Activated B cell treated with CpG ODN at 0.5 μM for 24 hours (primary cell): ENCODE measurements around the gene ST6GALNAC4. TPM values are rescaled to one million over a fixed set of nuclear protein-coding genes. Genes with fewer than 3 reads are reported as not detected.

ENCODE experiments used
- ATAC-seq: fragments of 200-7000 bp; cut with Tn5 transposase; one replicate; pipeline ENCODE4 v1.10.0; 2021; ENCODE audit warnings: low read depth, mild to moderate bottlenecking, moderate library complexity
- CTCF ChIA-PET: fragments of 350-600 bp; sonication (Branson Sonifier 250); formaldehyde crosslinking; loops from one replicate; lab custom pipeline; 2021; ENCODE audit warnings: antibody characterized with exemption; lab: Charles Lee
- POLR2A ChIA-PET: fragments of 350-600 bp; sonication (Branson Sonifier 250); formaldehyde crosslinking; loops from one replicate; lab custom pipeline; 2021; ENCODE audit warnings: antibody characterized with exemption; lab: Charles Lee
- DNase-seq: peaks from one replicate; pipeline ENCODE4 v3.0.0; 2022
- H3K27ac Mint-ChIP-seq: one replicate; pipeline ENCODE4 v1.8.0; 2020; ENCODE audit warnings: mixed read lengths
- H3K27me3 Mint-ChIP-seq: one replicate; pipeline ENCODE4 v1.8.0; 2021; ENCODE audit warnings: mixed read lengths
- H3K36me3 Mint-ChIP-seq: one replicate; pipeline ENCODE4 v1.8.0; 2021; ENCODE audit warnings: low read depth, mixed read lengths
- H3K4me1 Mint-ChIP-seq: one replicate; pipeline ENCODE4 v1.8.0; 2021; ENCODE audit warnings: mixed read lengths
- H3K4me3 Mint-ChIP-seq: one replicate; pipeline ENCODE4 v1.8.0; 2020; ENCODE audit warnings: mild to moderate bottlenecking, mixed read lengths
- H3K9me3 Mint-ChIP-seq: one replicate; pipeline ENCODE4 v1.8.0; 2020; ENCODE audit warnings: mixed read lengths
- intact Hi-C: fragments of 100-400 bp; cut with micrococcal nuclease; formaldehyde crosslinking; loops from one replicate; pipeline ENCODE4 v1.15.1; 2024
- total RNA-seq: library from RNA; stranded (reverse); gene quantifications from 2 replicates; pipeline ENCODE4 v1.2.3, GENCODE V29; 2022
- TF ChIP-seq, protein P1 (sequence below): fragments of 200-600 bp; IDR thresholded peaks from one replicate; pipeline ENCODE4 v1.8.0; 2022; ENCODE audit warnings: antibody characterized with exemption, mild to moderate bottlenecking

The ST6GALNAC4 gene, protein sequence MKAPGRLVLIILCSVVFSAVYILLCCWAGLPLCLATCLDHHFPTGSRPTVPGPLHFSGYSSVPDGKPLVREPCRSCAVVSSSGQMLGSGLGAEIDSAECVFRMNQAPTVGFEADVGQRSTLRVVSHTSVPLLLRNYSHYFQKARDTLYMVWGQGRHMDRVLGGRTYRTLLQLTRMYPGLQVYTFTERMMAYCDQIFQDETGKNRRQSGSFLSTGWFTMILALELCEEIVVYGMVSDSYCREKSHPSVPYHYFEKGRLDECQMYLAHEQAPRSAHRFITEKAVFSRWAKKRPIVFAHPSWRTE
- 71.3 and 85.4 TPM in 2 replicates for total RNA-seq

DNA sequence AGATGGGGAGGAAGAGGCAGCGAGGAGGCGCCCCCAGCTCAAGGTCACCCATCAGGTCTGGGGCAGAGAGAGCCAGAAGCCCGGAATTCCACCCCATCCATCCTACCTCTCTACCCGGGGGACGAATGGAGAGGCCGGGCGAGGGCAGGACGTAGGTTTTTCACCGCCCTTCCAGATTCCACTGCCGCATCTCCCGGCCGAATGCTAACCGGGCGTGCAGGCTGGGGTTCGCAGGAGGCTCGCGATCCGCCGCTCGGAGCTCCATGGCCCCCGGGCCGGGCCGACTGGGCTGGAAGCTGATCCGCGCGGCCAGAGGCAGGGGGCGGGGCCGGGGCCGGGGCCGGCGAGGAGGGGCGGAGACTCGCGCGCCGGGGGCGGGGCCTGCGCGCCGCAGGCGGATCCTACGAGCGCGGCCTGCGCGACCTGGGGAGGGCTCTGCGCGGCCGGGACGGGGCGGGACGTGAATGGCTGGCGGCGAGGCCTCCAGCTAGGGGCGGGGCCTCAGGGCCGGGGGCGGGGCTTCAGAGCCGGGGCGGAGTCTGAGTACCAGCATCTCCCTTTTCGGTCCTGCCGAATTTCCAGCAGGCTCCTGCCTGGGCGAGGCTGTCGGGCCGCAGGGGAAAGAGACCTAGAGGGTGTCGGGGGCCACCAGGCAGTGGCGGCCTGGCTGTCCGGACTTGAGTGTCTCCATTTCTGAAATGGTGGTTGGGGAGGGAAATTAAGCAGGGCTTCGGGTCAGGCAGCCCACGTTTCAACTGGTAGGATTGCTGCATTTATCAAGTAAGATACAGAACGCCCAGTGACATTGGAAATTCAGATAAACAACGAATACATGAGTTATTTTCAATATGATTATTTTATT is at the start of gene ST6GALNAC4:
Gene ST6GALNAC4, minus strand, starts transcription at position 322 of the 862 bp plus-strand sequence. CDS start 622 bp downstream, outside the sequence.
- Mint-ChIP-seq H3K4me3 (peak within 1 kb of the TSS; percentile 88), H3K27me3 (no peaks in the 10 kb centered on the region), H3K36me3 (peaks cover 32% of the 10 kb centered on the region), H3K4me1 (peaks cover 74% of the 10 kb centered on the region), H3K27ac (peak within 1 kb of the TSS; percentile 95), H3K9me3 (no peaks in the 10 kb centered on the region)
- TF ChIP-seq, protein P1, sequence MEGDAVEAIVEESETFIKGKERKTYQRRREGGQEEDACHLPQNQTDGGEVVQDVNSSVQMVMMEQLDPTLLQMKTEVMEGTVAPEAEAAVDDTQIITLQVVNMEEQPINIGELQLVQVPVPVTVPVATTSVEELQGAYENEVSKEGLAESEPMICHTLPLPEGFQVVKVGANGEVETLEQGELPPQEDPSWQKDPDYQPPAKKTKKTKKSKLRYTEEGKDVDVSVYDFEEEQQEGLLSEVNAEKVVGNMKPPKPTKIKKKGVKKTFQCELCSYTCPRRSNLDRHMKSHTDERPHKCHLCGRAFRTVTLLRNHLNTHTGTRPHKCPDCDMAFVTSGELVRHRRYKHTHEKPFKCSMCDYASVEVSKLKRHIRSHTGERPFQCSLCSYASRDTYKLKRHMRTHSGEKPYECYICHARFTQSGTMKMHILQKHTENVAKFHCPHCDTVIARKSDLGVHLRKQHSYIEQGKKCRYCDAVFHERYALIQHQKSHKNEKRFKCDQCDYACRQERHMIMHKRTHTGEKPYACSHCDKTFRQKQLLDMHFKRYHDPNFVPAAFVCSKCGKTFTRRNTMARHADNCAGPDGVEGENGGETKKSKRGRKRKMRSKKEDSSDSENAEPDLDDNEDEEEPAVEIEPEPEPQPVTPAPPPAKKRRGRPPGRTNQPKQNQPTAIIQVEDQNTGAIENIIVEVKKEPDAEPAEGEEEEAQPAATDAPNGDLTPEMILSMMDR: no peak
- peak; percentile 94 for DNase-seq
- intact Hi-C loops: loop anchor here (1.0 to 2.0 kb wide), 13 partner anchors 11 to 692 kb away; partner anchors contain the start of genes DPM2, FPGS, PIP5KL1 and PTRH1
- ChIA-PET CTCF (interaction anchor here (0.6 to 3.8 kb wide), 10 partner anchors 11 to 327 kb away, joined by 3 to 21 read pairs (median 3); partner anchors contain the start of genes CDK9, ST6GALNAC6 and TOR2A), POLR2A (interaction anchor here (0.5 to 12.0 kb wide), 42 partner anchors 9 to 1059 kb away, joined by 3 to 457 read pairs (median 4); partner anchors contain the start of genes CDK9, CFAP157, FPGS and GOLGA2)
- ATAC-seq: peak; percentile 83

DNA sequence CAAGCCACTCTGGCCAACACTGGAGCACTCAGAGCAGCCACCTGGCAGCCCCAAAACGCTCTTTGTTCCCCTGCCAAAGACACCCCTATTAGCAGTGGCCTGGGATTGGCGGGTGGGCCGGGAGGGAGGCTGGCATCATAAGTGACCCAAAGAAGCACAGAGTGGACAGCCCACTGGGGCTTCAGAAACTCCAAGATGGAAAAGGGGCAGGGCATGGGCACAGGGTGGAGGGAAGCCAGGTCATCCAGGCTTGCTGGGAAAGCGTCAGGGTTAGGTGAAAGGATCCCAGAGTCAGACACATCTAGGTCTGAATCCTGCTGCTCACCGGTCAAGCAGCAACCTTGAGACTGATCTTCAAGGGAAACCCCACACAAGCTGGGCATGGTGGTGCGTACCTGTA is 49.1 kb upstream of the ST6GALNAC4 start:
- TF ChIP-seq, protein P1: no peak
- H3K9me3 Mint-ChIP-seq: no peaks in the 10 kb centered on the region
- POLR2A ChIA-PET: interaction anchor here (0.7 to 1.4 kb wide), 5 partner anchors 10 to 52 kb away, joined by 3 to 7 read pairs (median 4); no protein-coding TSS in a partner anchor
- no peak for ATAC-seq
- H3K4me1 Mint-ChIP-seq: peaks cover 95% of the 10 kb centered on the region
- intact Hi-C loops: no loop called here
- no peak for DNase-seq
- no peaks in the 10 kb centered on the region for H3K27me3 Mint-ChIP-seq
- H3K36me3 Mint-ChIP-seq: peaks cover 34% of the 10 kb centered on the region
- no peak overlapping the region for H3K4me3 Mint-ChIP-seq
- CTCF ChIA-PET: no interaction called here
- H3K27ac Mint-ChIP-seq: peak overlapping the region; percentile 97

DNA sequence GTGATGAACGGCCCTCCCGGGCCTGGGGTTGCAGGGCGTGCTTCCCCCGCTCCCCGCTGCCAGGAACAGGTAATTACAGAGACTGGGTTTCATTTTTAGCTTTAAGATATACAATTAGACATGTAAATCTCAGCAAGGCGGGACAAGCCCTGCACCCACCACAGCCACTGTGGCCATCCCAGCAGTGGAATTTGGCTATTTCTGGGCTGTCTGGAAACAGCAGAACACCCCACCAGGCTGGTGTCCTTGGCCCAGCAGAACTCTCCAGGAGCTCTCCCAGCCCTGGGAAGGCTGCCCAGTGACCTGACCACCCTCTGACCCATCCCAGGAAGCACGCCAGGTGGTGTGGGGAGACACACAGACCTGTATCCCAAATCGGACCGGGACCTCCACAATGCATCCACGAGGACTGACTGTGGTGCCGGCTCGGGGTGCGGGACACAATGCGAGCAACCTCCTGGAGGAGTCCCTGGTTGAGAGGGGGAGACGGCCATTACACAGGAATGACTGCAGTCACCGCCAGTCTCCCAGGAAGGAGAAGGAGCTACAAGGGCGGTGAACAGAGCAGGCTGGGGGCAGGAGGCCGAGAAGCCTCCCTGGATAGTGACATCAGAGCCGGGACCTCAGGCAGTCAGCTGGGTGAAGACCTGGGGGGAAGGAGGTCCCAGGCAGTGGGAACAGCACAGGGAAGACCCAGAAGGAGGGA is 46.7 kb upstream of the ST6GALNAC4 start:
- peaks cover 45% of the 10 kb centered on the region for H3K36me3 Mint-ChIP-seq
- H3K27me3 Mint-ChIP-seq: no peaks in the 10 kb centered on the region
- TF ChIP-seq, protein P1: no peak
- peaks cover 3% of the 10 kb centered on the region for H3K9me3 Mint-ChIP-seq
- CTCF ChIA-PET: interaction anchor here (0.6 kb wide), 1 partner anchor 110 kb away, joined by 3 read pairs; no protein-coding TSS in a partner anchor
- H3K4me1 Mint-ChIP-seq: peaks cover 93% of the 10 kb centered on the region
- intact Hi-C loops: no loop called here
- DNase-seq (no peak), ATAC-seq (peak; percentile 27)
- H3K27ac Mint-ChIP-seq: peak overlapping the region; percentile 81
- no peak overlapping the region for H3K4me3 Mint-ChIP-seq
- POLR2A ChIA-PET: interaction anchor here (1.0 to 1.2 kb wide), 2 partner anchors 10 to 15 kb away, joined by 3 to 6 read pairs; no protein-coding TSS in a partner anchor

DNA sequence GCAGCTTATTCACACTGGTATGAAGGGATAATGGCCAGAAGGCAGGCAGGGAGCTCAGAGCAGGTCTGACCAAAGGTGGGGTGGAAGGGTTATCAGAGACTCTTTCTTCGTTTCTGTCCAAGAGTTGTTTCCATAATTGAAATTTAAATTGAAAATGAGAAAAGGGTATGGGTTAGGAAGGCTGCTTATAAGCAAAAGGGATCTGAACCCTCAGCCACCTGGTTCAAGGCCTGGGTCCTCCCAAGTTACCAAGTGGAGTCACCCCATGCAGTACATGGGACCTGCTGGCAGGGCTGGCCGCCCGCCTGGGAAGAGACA is 46.2 kb upstream of the ST6GALNAC4 start:
- ChIA-PET POLR2A (interaction anchor here (1.0 to 1.2 kb wide), 2 partner anchors 9 to 16 kb away, joined by 3 to 6 read pairs; no protein-coding TSS in a partner anchor), CTCF (interaction anchor here (0.6 kb wide), 1 partner anchor 110 kb away, joined by 3 read pairs; no protein-coding TSS in a partner anchor)
- H3K27me3 Mint-ChIP-seq: no peaks in the 10 kb centered on the region
- no peak for DNase-seq
- TF ChIP-seq, protein P1: no peak
- H3K4me3 Mint-ChIP-seq: no peak overlapping the region
- peak overlapping the region; percentile 81 for H3K27ac Mint-ChIP-seq
- peaks cover 3% of the 10 kb centered on the region for H3K9me3 Mint-ChIP-seq
- ATAC-seq: no peak
- intact Hi-C loops: no loop called here
- peaks cover 89% of the 10 kb centered on the region for H3K4me1 Mint-ChIP-seq
- peaks cover 45% of the 10 kb centered on the region for H3K36me3 Mint-ChIP-seq
